ENCODE measurements around the gene ATXN2. TPM values are rescaled to one million over a fixed set of nuclear protein-coding genes. Genes with fewer than 3 reads are reported as not detected.

Gene ATXN2
- total and polyA plus RNA-seq, 9 of the 15 experiments (the other 6 are each of a cell fraction or from before 2014, with no cell fraction given), result 16.8 to 67.8 (median 29.3) TPM

DNA sequence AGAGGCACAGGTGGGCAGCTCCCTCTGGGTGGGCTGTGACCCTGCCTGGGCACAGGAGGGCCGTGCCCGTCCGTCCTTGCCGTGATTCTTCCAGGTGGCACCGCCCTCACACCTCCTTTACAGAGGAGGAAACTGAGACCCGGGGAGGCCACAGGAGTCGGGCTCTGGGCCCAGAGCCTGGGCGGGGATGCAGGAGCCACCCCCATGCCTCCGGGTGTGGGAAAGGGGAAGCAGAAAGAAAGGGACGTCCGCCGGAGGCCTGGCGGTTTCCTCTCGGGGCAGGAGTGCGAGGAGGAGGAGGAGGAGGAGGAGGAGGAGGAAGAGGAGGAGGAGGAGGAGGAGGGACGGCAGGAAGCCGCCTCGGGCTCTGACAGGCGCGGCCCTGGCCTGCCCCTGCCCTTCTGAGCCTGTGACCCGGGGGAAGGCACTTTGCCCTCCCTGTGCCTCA lies 170.4 kb downstream of the ATXN2 start:
- intact Hi-C loops (cut with micrococcal nuclease), result no loop called here
- CTCF ChIA-PET (ENCODE audit: low intra/inter-chr PET ratio), result no interaction called here
- peak overlapping the region in 1 of 2 experiments; percentile 60; a peak in 2 of 4 replicates for H3K9ac ChIP-seq (ENCODE audit: insufficient read depth in 1 of 2, low read depth in 2 of 2, low read length in 2 of 2)
- no peak overlapping the region for H3K4me3 ChIP-seq
- no peak overlapping the region for H2AFZ ChIP-seq (ENCODE audit: low read depth, low read length)
- POLR2A ChIA-PET, result interaction anchor here (0.8 to 1.5 kb wide), 3 partner anchors 10 to 21 kb away, joined by 3 to 8 read pairs (median 3); no protein-coding TSS in a partner anchor
- peaks cover 12 to 45% of the 10 kb centered on the region in 2 experiments for H3K4me1 ChIP-seq (replicated peaks in 1 of 2; ENCODE audit: control insufficient read depth in 2 of 2, insufficient read depth in 2 of 2, low read length in 2 of 2)
- no peak for DNase-seq (ENCODE audit: extremely low read depth in 1 of 4, low spot score in 3 of 4)
- no peaks in the 10 kb centered on the region for H3K9me3 ChIP-seq (replicated peaks; ENCODE audit: control insufficient read depth, insufficient read depth, low read depth, low read length)
- peak; percentile 20; the same call in 2 of the 3 replicates for ATAC-seq
- no TSS peak for BruUV-seq (replicated peaks)
- 69% methylated on average over 8 of the region's 21 CpGs for WGBS (ENCODE audit: insufficient coverage, low coverage, missing lambda C conversion rate)
- H3K27ac ChIP-seq (ENCODE audit: extremely low read depth, low read depth, low read length), result no peak overlapping the region
- peaks cover 74% of the 10 kb centered on the region for H3K36me3 ChIP-seq (ENCODE audit: control insufficient read depth, insufficient read depth, low read length)
- in situ Hi-C loops (cut with MboI), result no loop called here
- peaks cover 47% of the 10 kb centered on the region for H4K20me1 ChIP-seq (replicated peaks; ENCODE audit: control insufficient read depth, insufficient read depth, low read length)
- peaks cover 96% of the 10 kb centered on the region for H3K79me2 ChIP-seq (ENCODE audit: control insufficient read depth, insufficient read depth, low read length)
- H3K4me2 ChIP-seq (ENCODE audit: insufficient read depth, low read length), result no peak overlapping the region
- no peak for FAIRE-seq
- peaks cover 8% of the 10 kb centered on the region for H3K9me1 ChIP-seq (ENCODE audit: control insufficient read depth, insufficient read depth, low read length)
- H3K27me3 ChIP-seq (ENCODE audit: control insufficient read depth in 2 of 2, insufficient read depth in 2 of 2, low read length in 2 of 2), result no peaks in the 10 kb centered on the region
- TF ChIP-seq GABPA (tag; conservative IDR thresholded peaks at IDR 0.05; ENCODE audit: low read depth), result 0 out of 2 replicates have a peak, but pooled peaks have one; percentile 15
- no peak for TF ChIP-seq RNF219 (CRISPR knock-in tag; IDR thresholded peaks at IDR 0.05)
- peak; percentile 56; the same call in 1 of the 2 replicates for TF ChIP-seq ZNF740 (CRISPR knock-in tag; IDR thresholded peaks at IDR 0.05)
- TF ChIP-seq ZNF740 (tag; IDR thresholded peaks at IDR 0.05), result no peak
- TF ChIP-seq ZFX (CRISPR knock-in tag; IDR thresholded peaks at IDR 0.05), result 0 out of 2 replicates have a peak, but pooled peaks have one; percentile 14
- TF ChIP-seq, protein P1, sequence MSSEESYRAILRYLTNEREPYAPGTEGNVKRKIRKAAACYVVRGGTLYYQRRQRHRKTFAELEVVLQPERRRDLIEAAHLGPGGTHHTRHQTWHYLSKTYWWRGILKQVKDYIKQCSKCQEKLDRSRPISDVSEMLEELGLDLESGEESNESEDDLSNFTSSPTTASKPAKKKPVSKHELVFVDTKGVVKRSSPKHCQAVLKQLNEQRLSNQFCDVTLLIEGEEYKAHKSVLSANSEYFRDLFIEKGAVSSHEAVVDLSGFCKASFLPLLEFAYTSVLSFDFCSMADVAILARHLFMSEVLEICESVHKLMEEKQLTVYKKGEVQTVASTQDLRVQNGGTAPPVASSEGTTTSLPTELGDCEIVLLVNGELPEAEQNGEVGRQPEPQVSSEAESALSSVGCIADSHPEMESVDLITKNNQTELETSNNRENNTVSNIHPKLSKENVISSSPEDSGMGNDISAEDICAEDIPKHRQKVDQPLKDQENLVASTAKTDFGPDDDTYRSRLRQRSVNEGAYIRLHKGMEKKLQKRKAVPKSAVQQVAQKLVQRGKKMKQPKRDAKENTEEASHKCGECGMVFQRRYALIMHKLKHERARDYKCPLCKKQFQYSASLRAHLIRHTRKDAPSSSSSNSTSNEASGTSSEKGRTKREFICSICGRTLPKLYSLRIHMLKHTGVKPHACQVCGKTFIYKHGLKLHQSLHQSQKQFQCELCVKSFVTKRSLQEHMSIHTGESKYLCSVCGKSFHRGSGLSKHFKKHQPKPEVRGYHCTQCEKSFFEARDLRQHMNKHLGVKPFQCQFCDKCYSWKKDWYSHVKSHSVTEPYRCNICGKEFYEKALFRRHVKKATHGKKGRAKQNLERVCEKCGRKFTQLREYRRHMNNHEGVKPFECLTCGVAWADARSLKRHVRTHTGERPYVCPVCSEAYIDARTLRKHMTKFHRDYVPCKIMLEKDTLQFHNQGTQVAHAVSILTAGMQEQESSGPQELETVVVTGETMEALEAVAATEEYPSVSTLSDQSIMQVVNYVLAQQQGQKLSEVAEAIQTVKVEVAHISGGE (CRISPR knock-in tag; IDR thresholded peaks at IDR 0.05), result peak in 1 of 3 experiments; percentile 75; a peak in 2 of 6 replicates
- TF ChIP-seq POLR2G (IDR thresholded peaks at IDR 0.05; ENCODE audit: low read depth, low read length), result peak; percentile 67
- TF ChIP-seq ZZZ3 (IDR thresholded peaks at IDR 0.05), result no peak
- TF ChIP-seq, protein P2, sequence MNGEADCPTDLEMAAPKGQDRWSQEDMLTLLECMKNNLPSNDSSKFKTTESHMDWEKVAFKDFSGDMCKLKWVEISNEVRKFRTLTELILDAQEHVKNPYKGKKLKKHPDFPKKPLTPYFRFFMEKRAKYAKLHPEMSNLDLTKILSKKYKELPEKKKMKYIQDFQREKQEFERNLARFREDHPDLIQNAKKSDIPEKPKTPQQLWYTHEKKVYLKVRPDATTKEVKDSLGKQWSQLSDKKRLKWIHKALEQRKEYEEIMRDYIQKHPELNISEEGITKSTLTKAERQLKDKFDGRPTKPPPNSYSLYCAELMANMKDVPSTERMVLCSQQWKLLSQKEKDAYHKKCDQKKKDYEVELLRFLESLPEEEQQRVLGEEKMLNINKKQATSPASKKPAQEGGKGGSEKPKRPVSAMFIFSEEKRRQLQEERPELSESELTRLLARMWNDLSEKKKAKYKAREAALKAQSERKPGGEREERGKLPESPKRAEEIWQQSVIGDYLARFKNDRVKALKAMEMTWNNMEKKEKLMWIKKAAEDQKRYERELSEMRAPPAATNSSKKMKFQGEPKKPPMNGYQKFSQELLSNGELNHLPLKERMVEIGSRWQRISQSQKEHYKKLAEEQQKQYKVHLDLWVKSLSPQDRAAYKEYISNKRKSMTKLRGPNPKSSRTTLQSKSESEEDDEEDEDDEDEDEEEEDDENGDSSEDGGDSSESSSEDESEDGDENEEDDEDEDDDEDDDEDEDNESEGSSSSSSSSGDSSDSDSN (IDR thresholded peaks at IDR 0.05; ENCODE audit: borderline replicate concordance in 1 of 2, low read depth in 2 of 2, low read length in 2 of 2), result 0 out of 4 replicates have a peak, but pooled peaks of 1 of the 2 experiments have one; percentile 60

Data from K562 (cell line).